Spleen (tissue), 7 donors: ENCODE data around the gene MAST2.

Source experiments
- POLR2A ChIP-seq, 3 donors: fragments of 450-650 bp; IDR thresholded peaks; one replicate each; pipeline ENCODE4 v1.5.1; 2017; ENCODE audit warnings: antibody characterized with exemption in 3 of 3, mild to moderate bottlenecking in 1 of 3
- TF ChIP-seq, protein P1 (sequence below), 11 experiments: fragments of 200-600 bp in 7 of 11; fragments of 450-650 bp in 4 of 11; sonication (generic) in 4 of 11; IDR thresholded peaks in 8 of 11; conservative IDR thresholded peaks in 3 of 11; 1 replicate in 7 of 11; 2 replicates in 4 of 11; pipeline versions ENCODE4 v1.4.0 to v1.8.0; 2016 to 2021; ENCODE audit warnings: antibody characterized with exemption in 11 of 11, inconsistent platforms in 4 of 11, mild to moderate bottlenecking in 1 of 11
- donor health status: DM: no; HTN: no; CAD: no; lungs with moderate emphysema.
- donor health status: DM: no; HTN: no; CAD: no.
- donor health status: DM: no; HTN: no; CAD: no.

DNA sequence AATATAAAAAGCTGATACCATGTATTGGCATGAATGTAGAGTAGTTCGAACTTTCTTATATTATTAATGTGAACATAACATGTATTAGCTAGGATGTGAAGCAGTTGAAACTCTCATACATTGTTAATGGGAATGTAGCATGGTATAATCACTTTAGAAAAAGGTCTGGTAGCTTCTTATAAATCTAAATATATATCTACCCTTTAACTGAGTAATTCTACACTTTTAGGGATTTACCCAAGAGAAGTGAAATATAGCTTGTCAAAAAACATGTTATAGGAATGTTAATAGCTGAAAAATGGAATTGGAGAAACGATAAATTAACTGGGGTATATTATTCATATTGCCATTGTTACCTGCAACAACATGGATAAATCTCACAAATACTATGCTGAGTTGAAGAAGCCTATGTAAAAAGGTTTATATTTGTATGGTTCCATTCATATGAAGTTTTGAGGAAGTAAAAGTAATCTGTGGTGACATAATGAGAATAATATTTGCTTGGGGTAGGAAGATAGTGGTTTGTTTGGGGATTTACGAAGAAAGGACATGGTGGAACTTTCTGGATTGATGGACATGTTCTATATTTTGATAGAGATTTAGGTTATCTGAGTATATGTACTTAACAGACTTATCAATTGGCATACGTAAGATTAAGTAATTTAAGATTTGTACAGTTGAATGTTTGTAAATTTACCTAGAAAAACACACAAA is 76.6 kb downstream of the MAST2 start:
- TF ChIP-seq, protein P1, sequence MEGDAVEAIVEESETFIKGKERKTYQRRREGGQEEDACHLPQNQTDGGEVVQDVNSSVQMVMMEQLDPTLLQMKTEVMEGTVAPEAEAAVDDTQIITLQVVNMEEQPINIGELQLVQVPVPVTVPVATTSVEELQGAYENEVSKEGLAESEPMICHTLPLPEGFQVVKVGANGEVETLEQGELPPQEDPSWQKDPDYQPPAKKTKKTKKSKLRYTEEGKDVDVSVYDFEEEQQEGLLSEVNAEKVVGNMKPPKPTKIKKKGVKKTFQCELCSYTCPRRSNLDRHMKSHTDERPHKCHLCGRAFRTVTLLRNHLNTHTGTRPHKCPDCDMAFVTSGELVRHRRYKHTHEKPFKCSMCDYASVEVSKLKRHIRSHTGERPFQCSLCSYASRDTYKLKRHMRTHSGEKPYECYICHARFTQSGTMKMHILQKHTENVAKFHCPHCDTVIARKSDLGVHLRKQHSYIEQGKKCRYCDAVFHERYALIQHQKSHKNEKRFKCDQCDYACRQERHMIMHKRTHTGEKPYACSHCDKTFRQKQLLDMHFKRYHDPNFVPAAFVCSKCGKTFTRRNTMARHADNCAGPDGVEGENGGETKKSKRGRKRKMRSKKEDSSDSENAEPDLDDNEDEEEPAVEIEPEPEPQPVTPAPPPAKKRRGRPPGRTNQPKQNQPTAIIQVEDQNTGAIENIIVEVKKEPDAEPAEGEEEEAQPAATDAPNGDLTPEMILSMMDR (IDR thresholded peaks at IDR 0.05 in 8 of 11, conservative IDR thresholded peaks at IDR 0.05 in 3 of 11): no peak
- TF ChIP-seq POLR2A (IDR thresholded peaks at IDR 0.05): no peak
